ENCODE measurements around the gene CDV3.

- TF ChIP-seq, protein P1, sequence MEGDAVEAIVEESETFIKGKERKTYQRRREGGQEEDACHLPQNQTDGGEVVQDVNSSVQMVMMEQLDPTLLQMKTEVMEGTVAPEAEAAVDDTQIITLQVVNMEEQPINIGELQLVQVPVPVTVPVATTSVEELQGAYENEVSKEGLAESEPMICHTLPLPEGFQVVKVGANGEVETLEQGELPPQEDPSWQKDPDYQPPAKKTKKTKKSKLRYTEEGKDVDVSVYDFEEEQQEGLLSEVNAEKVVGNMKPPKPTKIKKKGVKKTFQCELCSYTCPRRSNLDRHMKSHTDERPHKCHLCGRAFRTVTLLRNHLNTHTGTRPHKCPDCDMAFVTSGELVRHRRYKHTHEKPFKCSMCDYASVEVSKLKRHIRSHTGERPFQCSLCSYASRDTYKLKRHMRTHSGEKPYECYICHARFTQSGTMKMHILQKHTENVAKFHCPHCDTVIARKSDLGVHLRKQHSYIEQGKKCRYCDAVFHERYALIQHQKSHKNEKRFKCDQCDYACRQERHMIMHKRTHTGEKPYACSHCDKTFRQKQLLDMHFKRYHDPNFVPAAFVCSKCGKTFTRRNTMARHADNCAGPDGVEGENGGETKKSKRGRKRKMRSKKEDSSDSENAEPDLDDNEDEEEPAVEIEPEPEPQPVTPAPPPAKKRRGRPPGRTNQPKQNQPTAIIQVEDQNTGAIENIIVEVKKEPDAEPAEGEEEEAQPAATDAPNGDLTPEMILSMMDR (IDR thresholded peaks at IDR 0.05), result no peak
- TF ChIP-seq POLR2A (IDR thresholded peaks at IDR 0.05) (no peak), POLR2AphosphoS5 (IDR thresholded peaks at IDR 0.05) (no peak), EP300 (IDR thresholded peaks at IDR 0.05) (no peak)
Observed at GRCh38 chr3:133589503-133589902, 16.0 kb downstream of the CDV3 start.
